Activated naive CD4-positive, alpha-beta T cell treated with anti-CD3 and anti-CD28 coated beads for 36 hours (primary cell): ENCODE measurements around the gene NSG2. TPM values are rescaled to one million over a fixed set of nuclear protein-coding genes. Genes with fewer than 3 reads are reported as not detected.

Experiments used
- CTCF ChIA-PET: fragments of 350-600 bp; sonication (Branson Sonifier 250); formaldehyde crosslinking; loops from one replicate; lab custom pipeline; 2021; ENCODE audit warnings: antibody characterized with exemption; lab: Charles Lee
- DNase-seq: peaks from one replicate; pipeline ENCODE4 v3.0.0-alpha.2; 2020
- H3K27ac Mint-ChIP-seq: one replicate; pipeline ENCODE4 v1.8.0; 2021; ENCODE audit warnings: mild to moderate bottlenecking, mixed read lengths
- H3K27me3 Mint-ChIP-seq: one replicate; pipeline ENCODE4 v1.8.0; 2021; ENCODE audit warnings: low read depth, mixed read lengths
- H3K36me3 Mint-ChIP-seq: one replicate; pipeline ENCODE4 v1.8.0; 2021; ENCODE audit warnings: low read depth, mixed read lengths
- H3K4me1 Mint-ChIP-seq: one replicate; pipeline ENCODE4 v1.8.0; 2021; ENCODE audit warnings: low read depth, mixed read lengths
- H3K4me3 Mint-ChIP-seq: one replicate; pipeline ENCODE4 v1.8.0; 2021; ENCODE audit warnings: mild to moderate bottlenecking, moderate library complexity, mixed read lengths
- H3K9me3 Mint-ChIP-seq: one replicate; pipeline ENCODE4 v1.8.0; 2021; ENCODE audit warnings: mixed read lengths
- intact Hi-C: fragments of 100-400 bp; cut with micrococcal nuclease; formaldehyde crosslinking; loops from one replicate; pipeline ENCODE4 v1.15.1; 2023
- total RNA-seq, 2 experiments: library from RNA; stranded (reverse); gene quantifications; one replicate each; pipeline ENCODE4 v1.2.3, GENCODE V29; 2021

Gene NSG2
- total RNA-seq, 2 experiments from 2014 or later = not detected

DNA sequence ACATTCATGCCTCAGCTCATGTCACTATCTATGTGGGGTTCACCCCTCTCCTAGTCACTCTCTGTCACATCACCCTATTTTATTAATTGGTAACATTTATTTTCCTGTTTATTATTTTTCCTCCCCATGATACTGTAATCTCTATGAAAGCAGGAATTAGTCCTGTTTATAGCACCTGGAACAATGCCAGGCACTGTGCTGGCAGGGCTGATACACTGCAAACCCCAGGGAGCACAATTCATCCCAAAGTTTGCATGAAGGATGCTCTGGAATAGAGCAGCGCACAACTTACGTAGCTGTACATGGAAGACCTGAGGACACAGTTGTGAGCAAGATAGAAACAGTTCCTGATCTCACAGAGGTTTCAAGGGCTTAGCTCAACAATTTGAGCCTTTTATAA is 103.2 kb downstream of the NSG2 start:
- H3K27me3 Mint-ChIP-seq = peaks cover 13% of the 10 kb centered on the region
- no peaks in the 10 kb centered on the region for H3K36me3 Mint-ChIP-seq
- CTCF ChIA-PET = no interaction called here
- H3K4me1 Mint-ChIP-seq = peaks cover 4% of the 10 kb centered on the region
- H3K27ac Mint-ChIP-seq = no peak overlapping the region
- peaks cover 2% of the 10 kb centered on the region for H3K9me3 Mint-ChIP-seq
- intact Hi-C loops = no loop called here
- no peak for DNase-seq
- no peak overlapping the region for H3K4me3 Mint-ChIP-seq

DNA sequence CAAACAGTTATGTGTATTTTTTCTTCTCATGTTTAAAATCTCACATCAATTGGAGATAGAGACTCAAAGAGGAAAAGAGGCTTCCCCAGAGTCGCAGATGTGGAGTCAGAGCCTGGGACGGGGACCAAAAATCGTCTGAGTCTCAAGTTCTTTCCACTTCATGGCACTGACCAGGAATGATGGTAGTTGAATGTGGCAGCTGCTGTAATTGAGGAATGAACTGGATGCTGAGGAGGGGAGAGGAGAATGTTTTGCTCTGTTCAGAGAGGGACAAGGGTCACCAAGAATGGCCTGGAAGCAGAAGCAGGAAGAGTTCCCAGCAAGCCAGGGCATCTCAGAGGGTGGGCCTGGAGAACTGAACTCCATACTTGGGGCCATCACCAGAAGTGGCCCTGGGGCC is 103.9 kb downstream of the NSG2 start:
- intact Hi-C loops = no loop called here
- DNase-seq = no peak
- no peaks in the 10 kb centered on the region for H3K36me3 Mint-ChIP-seq
- no peak overlapping the region for H3K4me3 Mint-ChIP-seq
- CTCF ChIA-PET = no interaction called here
- peaks cover 13% of the 10 kb centered on the region for H3K27me3 Mint-ChIP-seq
- no peak overlapping the region for H3K27ac Mint-ChIP-seq
- peaks cover 3% of the 10 kb centered on the region for H3K9me3 Mint-ChIP-seq
- H3K4me1 Mint-ChIP-seq = peaks cover 4% of the 10 kb centered on the region

DNA sequence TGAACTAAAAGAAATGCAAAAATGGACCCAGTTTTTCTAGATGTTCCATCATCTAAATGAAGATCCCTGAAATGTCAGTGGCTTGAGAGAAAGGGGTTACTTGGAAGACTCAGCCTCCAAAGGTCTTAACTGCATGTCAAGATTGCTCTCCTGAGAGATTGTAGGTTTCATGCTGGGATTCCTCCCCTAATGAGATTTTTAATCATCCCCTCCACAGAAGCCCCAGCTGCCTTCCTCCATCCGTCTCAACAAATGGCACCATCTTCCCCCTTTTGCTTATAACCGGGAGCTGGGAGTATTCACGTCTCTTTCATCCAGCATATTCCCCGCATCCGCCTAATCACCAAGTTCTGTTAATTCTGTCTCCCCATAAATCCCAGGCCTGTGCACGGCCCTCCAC is 104.5 kb downstream of the NSG2 start:
- intact Hi-C loops = no loop called here
- Mint-ChIP-seq H3K4me1 (peaks cover 4% of the 10 kb centered on the region), H3K36me3 (no peaks in the 10 kb centered on the region), H3K27ac (no peak overlapping the region), H3K9me3 (peaks cover 7% of the 10 kb centered on the region), H3K4me3 (no peak overlapping the region), H3K27me3 (peaks cover 13% of the 10 kb centered on the region)
- CTCF ChIA-PET = no interaction called here
- no peak for DNase-seq

DNA sequence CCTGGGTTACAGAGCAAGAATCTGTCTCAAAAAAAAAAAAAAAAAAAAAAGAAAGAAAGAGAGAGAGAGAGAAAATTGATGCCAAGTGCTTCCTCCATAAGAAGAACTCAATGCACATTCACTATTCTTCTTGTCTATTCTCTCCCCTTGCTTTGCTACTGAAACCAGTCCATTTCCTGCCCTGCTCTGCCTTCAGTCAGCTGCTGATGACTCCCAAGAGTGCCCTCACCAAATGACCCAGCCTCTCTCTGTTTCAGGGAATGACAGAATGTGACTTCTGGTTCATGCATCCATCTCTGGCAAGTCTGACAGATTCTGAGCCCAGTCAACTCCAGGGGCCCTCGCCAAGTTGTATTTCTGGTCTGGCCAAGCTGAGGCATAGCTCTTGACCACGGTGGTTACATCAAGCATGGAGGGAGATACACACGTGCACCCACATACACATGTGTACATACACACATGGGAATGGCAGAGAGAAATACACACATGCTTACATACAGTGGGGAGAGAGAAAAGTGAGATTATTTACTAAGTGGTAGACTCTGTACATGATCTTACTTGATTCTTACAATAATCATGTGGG is 106.2 kb downstream of the NSG2 start:
- no peaks in the 10 kb centered on the region for H3K36me3 Mint-ChIP-seq
- DNase-seq = no peak
- H3K27ac Mint-ChIP-seq = no peak overlapping the region
- no peaks in the 10 kb centered on the region for H3K4me1 Mint-ChIP-seq
- CTCF ChIA-PET = no interaction called here
- H3K9me3 Mint-ChIP-seq = peaks cover 10% of the 10 kb centered on the region
- intact Hi-C loops = no loop called here
- H3K4me3 Mint-ChIP-seq = no peak overlapping the region
- peaks cover 10% of the 10 kb centered on the region for H3K27me3 Mint-ChIP-seq

DNA sequence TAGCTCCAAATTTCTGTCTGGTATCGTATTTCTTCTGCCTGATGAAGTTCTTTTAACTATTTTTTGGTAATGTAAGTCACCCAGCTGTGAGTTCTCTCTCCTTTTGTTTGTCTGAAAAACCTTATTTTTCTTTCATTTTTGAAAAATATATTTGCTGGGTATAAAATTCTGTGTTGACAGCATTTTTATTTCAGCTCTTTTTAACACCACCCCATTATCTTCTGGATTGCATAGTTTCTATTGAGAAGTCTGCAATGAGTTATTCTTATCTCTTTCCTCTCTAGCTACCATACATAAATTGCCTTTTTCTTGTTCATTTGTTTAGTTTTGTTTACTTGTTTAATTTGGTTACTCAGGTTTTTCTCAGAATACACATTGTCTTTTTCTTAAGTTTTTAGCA is 109.1 kb downstream of the NSG2 start:
- no peak for DNase-seq
- peaks cover 4% of the 10 kb centered on the region for H3K27me3 Mint-ChIP-seq
- no peak overlapping the region for H3K4me3 Mint-ChIP-seq
- intact Hi-C loops = no loop called here
- H3K36me3 Mint-ChIP-seq = no peaks in the 10 kb centered on the region
- no peak overlapping the region for H3K27ac Mint-ChIP-seq
- peaks cover 17% of the 10 kb centered on the region for H3K9me3 Mint-ChIP-seq
- H3K4me1 Mint-ChIP-seq = no peaks in the 10 kb centered on the region
- CTCF ChIA-PET = no interaction called here

DNA sequence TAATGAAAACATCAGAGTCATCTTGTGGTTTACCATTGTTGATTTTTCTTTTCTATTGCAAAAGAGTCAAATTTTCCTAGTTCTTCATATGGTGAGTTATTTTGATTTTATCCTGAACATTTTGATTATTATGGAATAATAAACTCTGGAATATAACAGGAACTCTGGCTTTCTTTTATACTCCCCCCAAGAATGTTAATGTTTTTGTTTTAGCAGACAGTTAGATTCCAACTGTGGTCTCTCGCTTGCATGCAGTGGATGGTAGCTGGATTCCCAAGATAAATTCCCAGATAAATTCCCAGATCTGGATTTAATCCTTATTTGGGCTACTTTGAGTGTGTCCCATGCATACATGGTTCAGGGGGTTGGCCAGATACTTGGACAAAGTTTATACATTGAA is 109.8 kb downstream of the NSG2 start:
- peaks cover 4% of the 10 kb centered on the region for H3K27me3 Mint-ChIP-seq
- no peak for DNase-seq
- H3K36me3 Mint-ChIP-seq = no peaks in the 10 kb centered on the region
- no peak overlapping the region for H3K27ac Mint-ChIP-seq
- intact Hi-C loops = no loop called here
- peaks cover 17% of the 10 kb centered on the region for H3K9me3 Mint-ChIP-seq
- no peak overlapping the region for H3K4me3 Mint-ChIP-seq
- no peaks in the 10 kb centered on the region for H3K4me1 Mint-ChIP-seq
- CTCF ChIA-PET = no interaction called here

DNA sequence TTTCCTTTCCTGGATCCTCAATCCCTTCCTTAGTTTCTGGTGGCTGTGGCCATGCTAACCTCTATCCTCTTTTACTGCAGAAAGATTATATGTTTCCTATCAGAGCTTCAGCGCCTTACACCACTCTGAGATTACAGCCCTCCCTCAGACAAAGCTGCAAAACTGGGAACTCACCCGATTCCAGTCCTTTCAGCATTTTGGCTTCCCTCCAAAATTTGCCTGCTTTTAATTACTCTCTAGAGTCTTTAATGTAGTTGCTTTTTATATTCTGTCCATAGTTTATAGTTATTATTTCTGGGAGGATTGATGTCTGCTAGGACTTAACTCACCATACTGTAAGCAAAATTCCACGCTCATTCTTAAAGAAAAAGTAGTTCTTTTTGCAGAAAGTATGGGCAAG is 110.2 kb downstream of the NSG2 start:
- H3K27me3 Mint-ChIP-seq = peaks cover 4% of the 10 kb centered on the region
- peaks cover 17% of the 10 kb centered on the region for H3K9me3 Mint-ChIP-seq
- CTCF ChIA-PET = no interaction called here
- no peak overlapping the region for H3K4me3 Mint-ChIP-seq
- intact Hi-C loops = no loop called here
- H3K4me1 Mint-ChIP-seq = no peaks in the 10 kb centered on the region
- H3K36me3 Mint-ChIP-seq = no peaks in the 10 kb centered on the region
- no peak overlapping the region for H3K27ac Mint-ChIP-seq
- DNase-seq = no peak

DNA sequence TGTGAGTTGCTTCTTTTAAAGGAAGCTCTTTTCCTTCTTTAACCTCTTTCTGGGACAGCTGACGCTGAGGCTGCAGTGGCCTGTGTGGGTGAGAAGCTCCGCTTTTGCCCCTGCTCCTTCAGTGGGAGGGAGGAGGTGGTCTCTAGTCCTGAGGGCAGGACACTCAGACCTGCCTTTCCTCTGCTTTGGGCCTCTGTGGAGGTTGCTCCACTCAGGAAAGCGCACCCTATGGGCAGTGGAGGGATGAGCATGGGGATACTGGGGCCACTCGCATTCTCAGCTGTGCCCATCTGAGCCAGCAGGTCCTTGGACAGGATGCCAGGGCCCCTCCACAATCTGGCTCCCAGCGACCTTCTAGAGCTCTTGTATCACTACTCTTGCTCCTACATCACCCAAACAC is 111.5 kb downstream of the NSG2 start:
- intact Hi-C loops = no loop called here
- Mint-ChIP-seq H3K4me1 (no peaks in the 10 kb centered on the region), H3K27me3 (peaks cover 6% of the 10 kb centered on the region), H3K27ac (no peak overlapping the region), H3K36me3 (no peaks in the 10 kb centered on the region), H3K4me3 (no peak overlapping the region), H3K9me3 (peaks cover 17% of the 10 kb centered on the region)
- no peak for DNase-seq
- CTCF ChIA-PET = interaction anchor here (0.8 kb wide), 1 partner anchor 12 kb away, joined by 4 read pairs; no protein-coding TSS in a partner anchor

Other genes starting within 250 kb of the NSG2 start
- 1 to 10 TPM; 7.6 to 7.8 TPM for gene CPEB4, start 157.4 kb upstream of the NSG2 start, total RNA-seq
- gene C5orf47, start 56.5 kb upstream of the NSG2 start, total RNA-seq = not detected